GM19035 (cell line): ENCODE data around the gene MACF1.

Source experiments
- ATAC-seq: cut with Tn5 transposase; IDR thresholded peaks from one replicate; pipeline ENCODE4 v1.9.1; 2021; ENCODE audit not compliant: unreplicated experiment

MACF1 gene

GRCh38 chr1:39174390-39175081 lies 30.0 kb upstream of the MACF1 start:
- no peak for ATAC-seq

- no peak for ATAC-seq
Measured at GRCh38 chr1:39177706-39178105, 26.8 kb upstream of the MACF1 start.

GRCh38 chr1:39178541-39179431 lies 25.7 kb upstream of the MACF1 start:
- ATAC-seq: no peak

- ATAC-seq: no peak
Measured at GRCh38 chr1:39181311-39181710, 23.2 kb upstream of the MACF1 start.

- ATAC-seq: no peak
Measured at GRCh38 chr1:39182804-39183203, 21.7 kb upstream of the MACF1 start.

- no peak for ATAC-seq
Measured at GRCh38 chr1:39183503-39184353, 20.8 kb upstream of the MACF1 start.

- ATAC-seq: no peak
Measured at GRCh38 chr1:39184354-39184818, 20.1 kb upstream of the MACF1 start.

GRCh38 chr1:39187275-39188046 lies 17.0 kb upstream of the MACF1 start:
- no peak for ATAC-seq

GRCh38 chr1:39189592-39190041 lies 14.9 kb upstream of the MACF1 start:
- ATAC-seq: no peak

GRCh38 chr1:39190096-39190495 lies 14.4 kb upstream of the MACF1 start:
- no peak for ATAC-seq

GRCh38 chr1:39194398-39195051 lies 10.0 kb upstream of the MACF1 start:
- no peak for ATAC-seq

- no peak for ATAC-seq
Measured at GRCh38 chr1:39195166-39196111, 9.1 kb upstream of the MACF1 start.

- no peak for ATAC-seq
Measured at GRCh38 chr1:39196244-39197215, 8.0 kb upstream of the MACF1 start.

- ATAC-seq: no peak
Measured at GRCh38 chr1:39199593-39199992, 4.9 kb upstream of the MACF1 start.

GRCh38 chr1:39205102-39205780 lies 746 bp downstream of the MACF1 start:
- no peak for ATAC-seq

GRCh38 chr1:39205781-39206464 lies 1.4 kb downstream of the MACF1 start:
- ATAC-seq: no peak
